Right lobe of liver (tissue), 4 donors: Measurements from ENCODE around the gene RAP1GDS1.

ENCODE experiments used
- POLR2A ChIP-seq: fragments of 450-650 bp; IDR thresholded peaks from one replicate; pipeline ENCODE4 v1.6.1; 2017; ENCODE audit warnings: antibody characterized with exemption, mild to moderate bottlenecking
- TF ChIP-seq, protein P1 (sequence below), 4 donors: fragments of 200-600 bp in 3 of 4; fragments of 450-650 bp in 1 of 4; IDR thresholded peaks; one replicate each; pipeline versions ENCODE4 v1.5.1 to v1.8.0; 2016 to 2022; ENCODE audit warnings: antibody characterized with exemption in 4 of 4, mild to moderate bottlenecking in 2 of 4
- donor health status: DM: no; HTN: no; CAD: no.
- donor health status: DM: no; HTN: no; CAD: no.
- donor health status: DM: no; HTN: yes; CAD: no.

DNA sequence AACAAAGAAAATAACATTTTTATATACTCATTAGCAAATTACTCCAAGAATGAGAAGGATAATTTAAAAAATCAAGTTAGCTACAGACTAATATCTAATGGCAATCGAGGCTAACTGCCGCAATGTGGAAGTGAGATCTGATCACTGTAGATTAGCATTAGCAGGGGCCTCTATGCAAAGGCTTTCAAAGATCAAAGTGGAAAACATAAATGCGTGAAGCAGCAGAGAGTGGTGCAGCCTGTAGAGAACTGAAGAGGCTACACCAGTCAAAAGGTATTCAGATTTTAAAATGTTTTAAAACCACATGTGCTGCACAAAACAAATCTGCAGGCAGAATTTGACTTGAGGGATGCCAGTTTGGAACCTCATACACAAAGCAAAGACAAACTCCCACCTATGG lies 24.0 kb upstream of the RAP1GDS1 start:
- TF ChIP-seq, protein P1, sequence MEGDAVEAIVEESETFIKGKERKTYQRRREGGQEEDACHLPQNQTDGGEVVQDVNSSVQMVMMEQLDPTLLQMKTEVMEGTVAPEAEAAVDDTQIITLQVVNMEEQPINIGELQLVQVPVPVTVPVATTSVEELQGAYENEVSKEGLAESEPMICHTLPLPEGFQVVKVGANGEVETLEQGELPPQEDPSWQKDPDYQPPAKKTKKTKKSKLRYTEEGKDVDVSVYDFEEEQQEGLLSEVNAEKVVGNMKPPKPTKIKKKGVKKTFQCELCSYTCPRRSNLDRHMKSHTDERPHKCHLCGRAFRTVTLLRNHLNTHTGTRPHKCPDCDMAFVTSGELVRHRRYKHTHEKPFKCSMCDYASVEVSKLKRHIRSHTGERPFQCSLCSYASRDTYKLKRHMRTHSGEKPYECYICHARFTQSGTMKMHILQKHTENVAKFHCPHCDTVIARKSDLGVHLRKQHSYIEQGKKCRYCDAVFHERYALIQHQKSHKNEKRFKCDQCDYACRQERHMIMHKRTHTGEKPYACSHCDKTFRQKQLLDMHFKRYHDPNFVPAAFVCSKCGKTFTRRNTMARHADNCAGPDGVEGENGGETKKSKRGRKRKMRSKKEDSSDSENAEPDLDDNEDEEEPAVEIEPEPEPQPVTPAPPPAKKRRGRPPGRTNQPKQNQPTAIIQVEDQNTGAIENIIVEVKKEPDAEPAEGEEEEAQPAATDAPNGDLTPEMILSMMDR (IDR thresholded peaks at IDR 0.05): no peak
- no peak for TF ChIP-seq POLR2A
